Stimulated activated CD4-positive, alpha-beta T cell treated with anti-CD3 and anti-CD28 coated beads, TNF-alpha, amount 100 ng/mL, for 1 hour (primary cell): ENCODE results near the gene NUP214.

Experiments
- DNase-seq, 3 donors: peaks; one replicate each; pipeline ENCODE4 v3.0.0-alpha.2; 2020; ENCODE audit warnings: low read depth in 3 of 3, low spot score in 1 of 3

Gene NUP214

GRCh38 chr9:131125288-131126058 lies at the start of gene NUP214:
Gene NUP214, plus strand, starts transcription at chr9:131125586. Its CDS starts 119 bp downstream, at chr9:131125705.
- peak; percentile 96 to 100 (median 98) for DNase-seq

- DNase-seq, result no peak
Measured at GRCh38 chr9:131076347-131077195, 48.8 kb upstream of the NUP214 start.

- DNase-seq, result no peak
Measured at GRCh38 chr9:131078427-131079366, 46.7 kb upstream of the NUP214 start.

- DNase-seq, result no peak
Measured at GRCh38 chr9:131080589-131080988, 44.8 kb upstream of the NUP214 start.

GRCh38 chr9:131081868-131082267 lies 43.5 kb upstream of the NUP214 start:
- DNase-seq, result no peak

- no peak for DNase-seq
Measured at GRCh38 chr9:131082774-131083512, 42.4 kb upstream of the NUP214 start.

- DNase-seq, result no peak
Measured at GRCh38 chr9:131084661-131085369, 40.6 kb upstream of the NUP214 start.

GRCh38 chr9:131085370-131086122 lies 39.8 kb upstream of the NUP214 start:
- DNase-seq, result no peak

GRCh38 chr9:131087354-131087893 lies 38.0 kb upstream of the NUP214 start:
- DNase-seq, result no peak

GRCh38 chr9:131090025-131090787 lies 35.2 kb upstream of the NUP214 start:
- DNase-seq, result no peak

- no peak for DNase-seq
Measured at GRCh38 chr9:131091352-131091992, 33.9 kb upstream of the NUP214 start.

GRCh38 chr9:131092030-131092429 lies 33.4 kb upstream of the NUP214 start:
- no peak for DNase-seq

- no peak for DNase-seq
Measured at GRCh38 chr9:131092548-131093440, 32.6 kb upstream of the NUP214 start.

- DNase-seq, result no peak
Measured at GRCh38 chr9:131094015-131094414, 31.4 kb upstream of the NUP214 start.

- DNase-seq, result no peak
Measured at GRCh38 chr9:131094622-131095021, 30.8 kb upstream of the NUP214 start.

GRCh38 chr9:131095666-131096268 lies 29.6 kb upstream of the NUP214 start:
- no peak for DNase-seq
